ENCODE data around the gene OPCML.

DNA sequence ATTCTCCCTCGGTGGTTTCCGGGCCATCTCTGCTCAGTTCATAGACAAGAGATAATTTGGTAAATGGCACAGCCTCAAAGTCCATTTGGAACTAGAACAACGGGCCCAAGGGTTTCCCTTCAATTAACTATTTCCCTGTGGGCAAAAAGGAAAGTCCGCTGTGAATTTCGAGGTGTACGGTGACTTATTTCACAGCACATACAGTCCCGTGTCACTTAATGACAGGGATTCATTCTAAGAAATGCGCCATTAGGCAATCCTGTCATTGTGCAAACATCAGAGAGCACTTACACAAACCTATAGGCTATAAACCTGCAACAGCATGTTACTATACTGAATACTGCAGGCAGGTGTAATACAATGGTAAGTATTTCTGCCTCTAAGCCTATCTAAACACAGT, 551.6 kb downstream of the OPCML start:
- TF ChIP-seq CTCF (conservative IDR thresholded peaks at IDR 0.05; ENCODE audit: low read depth in 2 of 2) (no peak), JUNB (IDR thresholded peaks at IDR 0.05; ENCODE audit: unreplicated experiment) (no peak), EZH2 (IDR thresholded peaks at IDR 0.05; ENCODE audit: low read depth, unreplicated experiment) (no peak), POLR2AphosphoS5 (IDR thresholded peaks at IDR 0.05; ENCODE audit: low read depth) (no peak), EZH2phosphoT487 (IDR thresholded peaks at IDR 0.05; ENCODE audit: unreplicated experiment) (no peak), ZNF331 (CRISPR knock-in tag; IDR thresholded peaks at IDR 0.05; ENCODE audit: low read depth) (no peak), NANOG (IDR thresholded peaks at IDR 0.05; ENCODE audit: borderline replicate concordance) (no peak), ZNF462 (CRISPR knock-in tag; IDR thresholded peaks at IDR 0.05) (no peak), CREB1 (CRISPR knock-in tag; IDR thresholded peaks at IDR 0.05; ENCODE audit: low read depth) (no peak)
- TF ChIP-seq, protein P1, sequence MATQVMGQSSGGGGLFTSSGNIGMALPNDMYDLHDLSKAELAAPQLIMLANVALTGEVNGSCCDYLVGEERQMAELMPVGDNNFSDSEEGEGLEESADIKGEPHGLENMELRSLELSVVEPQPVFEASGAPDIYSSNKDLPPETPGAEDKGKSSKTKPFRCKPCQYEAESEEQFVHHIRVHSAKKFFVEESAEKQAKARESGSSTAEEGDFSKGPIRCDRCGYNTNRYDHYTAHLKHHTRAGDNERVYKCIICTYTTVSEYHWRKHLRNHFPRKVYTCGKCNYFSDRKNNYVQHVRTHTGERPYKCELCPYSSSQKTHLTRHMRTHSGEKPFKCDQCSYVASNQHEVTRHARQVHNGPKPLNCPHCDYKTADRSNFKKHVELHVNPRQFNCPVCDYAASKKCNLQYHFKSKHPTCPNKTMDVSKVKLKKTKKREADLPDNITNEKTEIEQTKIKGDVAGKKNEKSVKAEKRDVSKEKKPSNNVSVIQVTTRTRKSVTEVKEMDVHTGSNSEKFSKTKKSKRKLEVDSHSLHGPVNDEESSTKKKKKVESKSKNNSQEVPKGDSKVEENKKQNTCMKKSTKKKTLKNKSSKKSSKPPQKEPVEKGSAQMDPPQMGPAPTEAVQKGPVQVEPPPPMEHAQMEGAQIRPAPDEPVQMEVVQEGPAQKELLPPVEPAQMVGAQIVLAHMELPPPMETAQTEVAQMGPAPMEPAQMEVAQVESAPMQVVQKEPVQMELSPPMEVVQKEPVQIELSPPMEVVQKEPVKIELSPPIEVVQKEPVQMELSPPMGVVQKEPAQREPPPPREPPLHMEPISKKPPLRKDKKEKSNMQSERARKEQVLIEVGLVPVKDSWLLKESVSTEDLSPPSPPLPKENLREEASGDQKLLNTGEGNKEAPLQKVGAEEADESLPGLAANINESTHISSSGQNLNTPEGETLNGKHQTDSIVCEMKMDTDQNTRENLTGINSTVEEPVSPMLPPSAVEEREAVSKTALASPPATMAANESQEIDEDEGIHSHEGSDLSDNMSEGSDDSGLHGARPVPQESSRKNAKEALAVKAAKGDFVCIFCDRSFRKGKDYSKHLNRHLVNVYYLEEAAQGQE (IDR thresholded peaks at IDR 0.05; ENCODE audit: unreplicated experiment) = no peak
- TF ChIP-seq, protein P2, sequence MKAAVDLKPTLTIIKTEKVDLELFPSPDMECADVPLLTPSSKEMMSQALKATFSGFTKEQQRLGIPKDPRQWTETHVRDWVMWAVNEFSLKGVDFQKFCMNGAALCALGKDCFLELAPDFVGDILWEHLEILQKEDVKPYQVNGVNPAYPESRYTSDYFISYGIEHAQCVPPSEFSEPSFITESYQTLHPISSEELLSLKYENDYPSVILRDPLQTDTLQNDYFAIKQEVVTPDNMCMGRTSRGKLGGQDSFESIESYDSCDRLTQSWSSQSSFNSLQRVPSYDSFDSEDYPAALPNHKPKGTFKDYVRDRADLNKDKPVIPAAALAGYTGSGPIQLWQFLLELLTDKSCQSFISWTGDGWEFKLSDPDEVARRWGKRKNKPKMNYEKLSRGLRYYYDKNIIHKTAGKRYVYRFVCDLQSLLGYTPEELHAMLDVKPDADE (IDR thresholded peaks at IDR 0.05) = no peak

Data from GM23338 (cell line).